ENCODE measurements around the gene TSC2. TPM values are rescaled to one million over a fixed set of nuclear protein-coding genes. Genes with fewer than 3 reads are reported as not detected.

TSC2 gene
- total RNA-seq, 1 experiment from 2014 or later: 59.3 TPM

GRCh38 chr16:2038382-2039231 lies 9.2 kb upstream of the TSC2 start:
- Histone ChIP-seq H2AFZ (ENCODE audit: low read length) (no peak overlapping the region), H3K9me2 (replicated peaks; ENCODE audit: low read length) (no peaks in the 10 kb centered on the region), H3F3A (ENCODE audit: low read length, unreplicated experiment) (no peaks in the 10 kb centered on the region), H3K9ac (ENCODE audit: low read length) (peak overlapping the region; percentile 67), H3K4me2 (ENCODE audit: low read length) (peak overlapping the region; percentile 35), H4K20me1 (ENCODE audit: low read length) (no peaks in the 10 kb centered on the region), H3K36me3 (ENCODE audit: low read depth, low read length) (no peaks in the 10 kb centered on the region; the same call in 1 of the 2 replicates), H3K9me3 (ENCODE audit: low read length) (no peaks in the 10 kb centered on the region), H3K27me3 (ENCODE audit: low read length) (no peaks in the 10 kb centered on the region), H3K4me3 (ENCODE audit: low read length) (no peak overlapping the region), H3K4me1 (ENCODE audit: insufficient read depth, low read length) (peaks cover 76% of the 10 kb centered on the region), H3K27ac (ENCODE audit: low read length) (peak overlapping the region; percentile 100), H3K79me2 (ENCODE audit: low read length) (peaks cover 31% of the 10 kb centered on the region)
- DNase-seq: no peak
- intact Hi-C loops (cut with micrococcal nuclease): no loop called here
- TF ChIP-seq CTCF (conservative IDR thresholded peaks at IDR 0.05; ENCODE audit: low read depth, low read length) (no peak), EZH2phosphoT487 (IDR thresholded peaks at IDR 0.05; ENCODE audit: borderline replicate concordance, low read length) (no peak), EZH2 (IDR thresholded peaks at IDR 0.05; ENCODE audit: low read length, unreplicated experiment) (no peak)
- CTCF ChIA-PET: no interaction called here
- no peak for ATAC-seq
- POLR2A ChIA-PET (ENCODE audit: unreplicated experiment): interaction anchor here (0.5 to 0.6 kb wide), 3 partner anchors 52 to 117 kb away, joined by 3 to 5 read pairs (median 4); partner anchors contain the start of gene TRAF7
- BruUV-seq (replicated peaks): no TSS peak

GRCh38 chr16:2039274-2040031 lies 8.3 kb upstream of the TSC2 start:
- Histone ChIP-seq H3K4me1 (ENCODE audit: insufficient read depth, low read length) (peaks cover 72% of the 10 kb centered on the region), H3K4me2 (ENCODE audit: low read length) (peak overlapping the region; percentile 52)
- CTCF ChIA-PET: no interaction called here

GRCh38 chr16:2040041-2040786 lies 7.6 kb upstream of the TSC2 start:
- peaks cover 21% of the 10 kb centered on the region for H3K79me2 ChIP-seq (ENCODE audit: low read length)
- CTCF ChIA-PET: interaction anchor here (1.0 kb wide), 1 partner anchor 17 kb away, joined by 20 read pairs; no protein-coding TSS in a partner anchor
- DNase-seq (peak; percentile 20), ATAC-seq (peak; percentile 4)
- no peak overlapping the region for H3K4me3 ChIP-seq (ENCODE audit: low read length)
- H3K27me3 ChIP-seq (ENCODE audit: low read length): no peaks in the 10 kb centered on the region
- H3K36me3 ChIP-seq (ENCODE audit: low read depth, low read length): no peaks in the 10 kb centered on the region; the same call in 1 of the 2 replicates
- TF ChIP-seq CTCF (conservative IDR thresholded peaks at IDR 0.05; ENCODE audit: low read depth, low read length) (no peak), EZH2phosphoT487 (IDR thresholded peaks at IDR 0.05; ENCODE audit: borderline replicate concordance, low read length) (no peak), EZH2 (IDR thresholded peaks at IDR 0.05; ENCODE audit: low read length, unreplicated experiment) (no peak)
- no peak overlapping the region for H2AFZ ChIP-seq (ENCODE audit: low read length)
- H3K4me2 ChIP-seq (ENCODE audit: low read length): peak overlapping the region; percentile 52
- H4K20me1 ChIP-seq (ENCODE audit: low read length): no peaks in the 10 kb centered on the region
- intact Hi-C loops (cut with micrococcal nuclease): no loop called here
- peak overlapping the region; percentile 100 for H3K27ac ChIP-seq (ENCODE audit: low read length)
- H3K9me2 ChIP-seq (replicated peaks; ENCODE audit: low read length): no peaks in the 10 kb centered on the region
- POLR2A ChIA-PET (ENCODE audit: unreplicated experiment): no interaction called here
- H3K9me3 ChIP-seq (ENCODE audit: low read length): no peaks in the 10 kb centered on the region
- BruUV-seq (replicated peaks): TSS peak; percentile 1
- H3K4me1 ChIP-seq (ENCODE audit: insufficient read depth, low read length): peaks cover 71% of the 10 kb centered on the region
- H3K9ac ChIP-seq (ENCODE audit: low read length): peak overlapping the region; percentile 89
- H3F3A ChIP-seq (ENCODE audit: low read length, unreplicated experiment): no peaks in the 10 kb centered on the region

More at GRCh38 chr16:2039274-2040031, 8.3 kb upstream of the TSC2 start:
- Histone ChIP-seq H3F3A (ENCODE audit: low read length, unreplicated experiment) (no peaks in the 10 kb centered on the region), H3K27ac (ENCODE audit: low read length) (peak overlapping the region; percentile 100), H2AFZ (ENCODE audit: low read length) (no peak overlapping the region), H3K9me3 (ENCODE audit: low read length) (no peaks in the 10 kb centered on the region), H3K79me2 (ENCODE audit: low read length) (peaks cover 24% of the 10 kb centered on the region), H3K9me2 (replicated peaks; ENCODE audit: low read length) (no peaks in the 10 kb centered on the region), H4K20me1 (ENCODE audit: low read length) (no peaks in the 10 kb centered on the region), H3K27me3 (ENCODE audit: low read length) (no peaks in the 10 kb centered on the region), H3K36me3 (ENCODE audit: low read depth, low read length) (no peaks in the 10 kb centered on the region; the same call in 1 of the 2 replicates), H3K4me3 (ENCODE audit: low read length) (no peak overlapping the region), H3K9ac (ENCODE audit: low read length) (peak overlapping the region; percentile 89)
- intact Hi-C loops (cut with micrococcal nuclease): no loop called here
- TF ChIP-seq EZH2 (IDR thresholded peaks at IDR 0.05; ENCODE audit: low read length, unreplicated experiment) (no peak), EZH2phosphoT487 (IDR thresholded peaks at IDR 0.05; ENCODE audit: borderline replicate concordance, low read length) (peak; percentile 89)
- DNase-seq (peak; percentile 81), ATAC-seq (peak; percentile 54)
- POLR2A ChIA-PET (ENCODE audit: unreplicated experiment): interaction anchor here (0.5 to 0.6 kb wide), 3 partner anchors 51 to 116 kb away, joined by 3 to 5 read pairs (median 4); partner anchors contain the start of gene TRAF7
- no TSS peak for BruUV-seq (replicated peaks)

All from PC-3 (cell line).